Endothelial cell of umbilical vein (primary cell): ENCODE data around the gene MTARC2. TPM values are rescaled to one million over a fixed set of nuclear protein-coding genes. Genes with fewer than 3 reads are reported as not detected.
A peak's percentile ranks its signal among the peaks of the same experiment; 100 is the strongest.

Experiments used
- BruUV-seq: library from RNA; stranded (reverse); fragments of 400-500 nt; replicated peaks from 2 replicates; lab custom pipeline; 2021; lab: Mats Ljungman, UMichigan
- CTCF ChIA-PET: fragments of 300-600, 350-600 bp; sonication (Branson Sonifier 250); formaldehyde crosslinking; loops from one replicate; lab custom pipeline; 2021; ENCODE audit warnings: antibody characterized with exemption, inconsistent platforms; lab: Charles Lee
- POLR2A ChIA-PET: fragments of 300-600, 350-600 bp; sonication (Branson Sonifier 250); formaldehyde crosslinking; loops from one replicate; lab custom pipeline; 2021; ENCODE audit warnings: antibody characterized with exemption, inconsistent platforms; lab: Charles Lee
- DNase-seq: peaks from one replicate; pipeline ENCODE4 v3.0.0-alpha.2; 2011; ENCODE audit warnings: low read depth, low spot score
- FAIRE-seq: peaks from 2 replicates; lab custom pipeline; 2011; peaks lifted over from hg19 to GRCh38; lab: Jason Lieb, UNC
- H2AFZ ChIP-seq: 2 replicates; pipeline ENCODE4 v1.6.0; 2012; ENCODE audit warnings: low read depth, low read length, control low read depth, inconsistent platforms
- H3K27ac ChIP-seq: 2 replicates; pipeline ENCODE4 v1.5.1; 2011; ENCODE audit warnings: low read depth, mild to moderate bottlenecking, control low read depth, low read length, moderate library complexity; ENCODE audit not compliant: insufficient read depth
- H3K27me3 ChIP-seq, 2 experiments: 2 replicates each; pipeline versions ENCODE4 v1.6.0 to v1.6.1; 2011; ENCODE audit warnings: low read length in 2 of 2, mixed read lengths in 1 of 2; ENCODE audit not compliant: control insufficient read depth in 2 of 2, insufficient read depth in 2 of 2
- H3K36me3 ChIP-seq, 2 experiments: 2 replicates in 1 of 2; 3 replicates in 1 of 2; pipeline ENCODE4 v1.5.1; 2011; ENCODE audit warnings: low read length in 2 of 2, mild to moderate bottlenecking in 1 of 2, moderate library complexity in 1 of 2; ENCODE audit not compliant: control insufficient read depth in 2 of 2, insufficient read depth in 2 of 2; ENCODE audit errors: extremely low read depth in 1 of 2
- H3K4me1 ChIP-seq: 3 replicates; pipeline ENCODE4 v1.5.1; 2011; ENCODE audit warnings: mild to moderate bottlenecking, low read length; ENCODE audit not compliant: control insufficient read depth, insufficient read depth; ENCODE audit errors: extremely low read depth
- H3K4me2 ChIP-seq: 2 replicates; pipeline ENCODE4 v1.6.1; 2011; ENCODE audit warnings: low read length, control low read depth, mixed read lengths; ENCODE audit not compliant: insufficient read depth
- H3K4me3 ChIP-seq, 3 experiments: fragments of 200-600 bp in 1 of 3; sonication (generic), shearing (Covaris generic) in 1 of 3; replicated peaks in 1 of 3; 2 replicates each; pipeline ENCODE4 v1.5.1; 2011 to 2016; ENCODE audit warnings: control low read depth in 3 of 3, low read length in 3 of 3, mild to moderate bottlenecking in 2 of 3, inconsistent platforms in 1 of 3, low read depth in 1 of 3, moderate library complexity in 1 of 3; ENCODE audit not compliant: insufficient read depth in 1 of 3
- H3K79me2 ChIP-seq: 2 replicates; pipeline ENCODE4 v1.6.0; 2012; ENCODE audit warnings: low read length, inconsistent platforms; ENCODE audit not compliant: control insufficient read depth, insufficient read depth
- H3K9ac ChIP-seq: replicated peaks from 2 replicates; pipeline ENCODE3; 2011; ENCODE audit warnings: low read length, control low read depth; ENCODE audit not compliant: insufficient read depth; ENCODE audit errors: extremely low read depth
- H3K9me1 ChIP-seq: replicated peaks from 3 replicates; pipeline ENCODE4 v1.6.0; 2011; ENCODE audit warnings: mild to moderate bottlenecking, low read length; ENCODE audit not compliant: control insufficient read depth, insufficient read depth; ENCODE audit errors: extremely low read depth
- H3K9me3 ChIP-seq: replicated peaks from 2 replicates; pipeline ENCODE4 v1.5.1; 2012; ENCODE audit warnings: low read length, inconsistent platforms; ENCODE audit not compliant: control insufficient read depth, insufficient read depth
- H4K20me1 ChIP-seq: replicated peaks from 2 replicates; pipeline ENCODE3; 2011; ENCODE audit warnings: mild to moderate bottlenecking, low read length; ENCODE audit not compliant: control insufficient read depth, insufficient read depth; ENCODE audit errors: extremely low read depth
- CTCF ChIP-seq, 2 donors: IDR thresholded peaks; 1 replicate in 1 of 2; 2 replicates in 1 of 2; pipeline ENCODE4 v1.5.1; 2011; ENCODE audit warnings: low read length in 2 of 2, mild to moderate bottlenecking in 2 of 2, moderate library complexity in 2 of 2, control low read depth in 1 of 2, inconsistent platforms in 1 of 2, low read depth in 1 of 2; ENCODE audit not compliant: insufficient read depth in 1 of 2; ENCODE audit errors: extremely low read depth in 1 of 2
- EZH2 ChIP-seq: IDR thresholded peaks from 2 replicates; pipeline ENCODE4 v1.6.1; 2012; ENCODE audit warnings: borderline replicate concordance, low read depth, mild to moderate bottlenecking, moderate library complexity, low read length, inconsistent platforms; ENCODE audit not compliant: severe bottlenecking
- FOS ChIP-seq: IDR thresholded peaks from 2 replicates; pipeline ENCODE4 v1.6.1; 2011; ENCODE audit warnings: mild to moderate bottlenecking, low read length, moderate library complexity, borderline replicate concordance; ENCODE audit not compliant: insufficient read depth
- GATA2 ChIP-seq: IDR thresholded peaks from 2 replicates; pipeline ENCODE4 v1.7.0; 2011; ENCODE audit warnings: low read depth, mild to moderate bottlenecking, moderate library complexity, mixed read lengths, low read length; ENCODE audit not compliant: insufficient read length, insufficient read depth
- JUN ChIP-seq: IDR thresholded peaks from 2 replicates; pipeline ENCODE4 v1.6.1; 2011; ENCODE audit warnings: borderline replicate concordance, low read depth; ENCODE audit not compliant: insufficient read length, insufficient read depth
- MAX ChIP-seq: IDR thresholded peaks from 2 replicates; pipeline ENCODE4 v1.6.1; 2011; ENCODE audit not compliant: insufficient read depth, insufficient read length
- MYC ChIP-seq: IDR thresholded peaks from one replicate; pipeline ENCODE4 v1.6.1; 2011; ENCODE audit warnings: mild to moderate bottlenecking, low read depth, low read length
- POLR2A ChIP-seq: IDR thresholded peaks from 2 replicates; pipeline ENCODE4 v1.6.1; 2012; ENCODE audit warnings: low read depth, mild to moderate bottlenecking, control low read depth, low read length
- POLR2AphosphoS5 ChIP-seq: IDR thresholded peaks from 2 replicates; pipeline ENCODE4 v1.6.1; 2012; ENCODE audit warnings: low read depth, mild to moderate bottlenecking, control low read depth, low read length, moderate library complexity; ENCODE audit not compliant: insufficient read depth
- dilution Hi-C: fragments of 300-500 bp; cut with MboI; formaldehyde crosslinking; loops from one replicate; pipeline ENCODE4 v1.15.0; 2019; ENCODE audit warnings: low sequenced_read_pairs; ENCODE audit not compliant: extremely low pct_ligation_motif_present
- intact Hi-C: fragments of 100-400 bp; cut with micrococcal nuclease; formaldehyde crosslinking; loops from one replicate; pipeline ENCODE4 v1.10.0; 2022
- polyA plus RNA-seq, 4 experiments: library from polyadenylated mRNA; depleted of rRNA in 3 of 4; stranded (reverse) in 3 of 4; unstranded in 1 of 4; fragments of >200 nt; gene quantifications; 2 replicates each; pipeline versions ENCODE4 v1.2.1 to v1.2.3, GENCODE V29; 2011 to 2012; ENCODE audit warnings: missing spikeins in 1 of 4
- total RNA-seq: library from RNA; stranded (reverse); gene quantifications from 2 replicates; pipeline ENCODE4 v1.2.3, GENCODE V29; 2021

Gene MTARC2
- total and polyA plus RNA-seq, 2 donors (not counting 3 experiments of a cell fraction or from before 2014, with no cell fraction given) = 9.8 to 14.1 TPM

GRCh38 chr1:220803401-220804201, 55.5 kb downstream of the MTARC2 start:
- Histone ChIP-seq H3K9me1 (no peaks in the 10 kb centered on the region), H3K36me3 (no peaks in the 10 kb centered on the region), H3K9ac (no peak overlapping the region), H2AFZ (no peak overlapping the region), H3K79me2 (no peaks in the 10 kb centered on the region), H3K27ac (no peak overlapping the region), H3K4me1 (no peaks in the 10 kb centered on the region), H3K4me3 (no peak overlapping the region), H4K20me1 (no peaks in the 10 kb centered on the region), H3K9me3 (no peaks in the 10 kb centered on the region), H3K4me2 (no peak overlapping the region), H3K27me3 (peaks cover 6 to 11% of the 10 kb centered on the region in 2 experiments)
- ChIA-PET CTCF (interaction anchor here (0.5 to 5.1 kb wide), 16 partner anchors 15 to 1652 kb away, joined by 3 to 27 read pairs (median 4); no protein-coding TSS in a partner anchor), POLR2A (no interaction called here)
- intact Hi-C loops (loop anchor here (1.0 kb wide), 5 partner anchors 27 to 584 kb away; no protein-coding TSS in a partner anchor), dilution Hi-C loops (no loop called here)
- FAIRE-seq (peak; percentile 69), DNase-seq (peak; percentile 59)
- TF ChIP-seq POLR2AphosphoS5 (no peak), EZH2 (no peak), CTCF (IDR thresholded peaks at IDR 0.05; ENCODE audit: extremely low read depth in 1 of 2, insufficient read depth in 1 of 2, low read depth in 1 of 2, low read length in 2 of 2) (peak; percentile 62 to 83)
- BruUV-seq = no TSS peak

- H3K4me2 ChIP-seq = no peak overlapping the region
- BruUV-seq = no TSS peak
- intact Hi-C loops (no loop called here), dilution Hi-C loops (no loop called here)
- H3K27ac ChIP-seq = no peak overlapping the region
- DNase-seq (no peak), FAIRE-seq (no peak)
- H3K4me1 ChIP-seq = no peaks in the 10 kb centered on the region
- ChIA-PET POLR2A (no interaction called here), CTCF (interaction anchor here (1.6 to 5.1 kb wide), 3 partner anchors 523 to 813 kb away, joined by 4 to 27 read pairs (median 4); no protein-coding TSS in a partner anchor)
- no peak for TF ChIP-seq POLR2A
- TF ChIP-seq MYC = no peak
- no peak for TF ChIP-seq MAX
- TF ChIP-seq CTCF (IDR thresholded peaks at IDR 0.05; ENCODE audit: extremely low read depth in 1 of 2, insufficient read depth in 1 of 2, low read depth in 1 of 2, low read length in 2 of 2) = no peak
- no peak for TF ChIP-seq EZH2
- TF ChIP-seq GATA2 = no peak
- no peak for TF ChIP-seq JUN
- TF ChIP-seq POLR2AphosphoS5 = no peak
- TF ChIP-seq FOS = no peak
- H3K27me3 ChIP-seq = peaks cover 6 to 11% of the 10 kb centered on the region in 2 experiments
- no peak overlapping the region for H2AFZ ChIP-seq
- no peak overlapping the region for H3K4me3 ChIP-seq
- H3K9ac ChIP-seq = no peak overlapping the region
- H3K36me3 ChIP-seq = no peaks in the 10 kb centered on the region
- no peaks in the 10 kb centered on the region for H3K79me2 ChIP-seq
- H3K9me1 ChIP-seq = no peaks in the 10 kb centered on the region
- no peaks in the 10 kb centered on the region for H3K9me3 ChIP-seq
- no peaks in the 10 kb centered on the region for H4K20me1 ChIP-seq
Observed at GRCh38 chr1:220804202-220804586, 56.1 kb downstream of the MTARC2 start.
